ENCODE measurements around the gene FHOD1. TPM values are rescaled to one million over a fixed set of nuclear protein-coding genes. Genes with fewer than 3 reads are reported as not detected.

Gene FHOD1
- total RNA-seq, 5 donors from 2014 or later (not counting 1 experiment from before 2014, with no cell fraction given), result 31.0 to 92.5 (median 66.2) TPM

DNA sequence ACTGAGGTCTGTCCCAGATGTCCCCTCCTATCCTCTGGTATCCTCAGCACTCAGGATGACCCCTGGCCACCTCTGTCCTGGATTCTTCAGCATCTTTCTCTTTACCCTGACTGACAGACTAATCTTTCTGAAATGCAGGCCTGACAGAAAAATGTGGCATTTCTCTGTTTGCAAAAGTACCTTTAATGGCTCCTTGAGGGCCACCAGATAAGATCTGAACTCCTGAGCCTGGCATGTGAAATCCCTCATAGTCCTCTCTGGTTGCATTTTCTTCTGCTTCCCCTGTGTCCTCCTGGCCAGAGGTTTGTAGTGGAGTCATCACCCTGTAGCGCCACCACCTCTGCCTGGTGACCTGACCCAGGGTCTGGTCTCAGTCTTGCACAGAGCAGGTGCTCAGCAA lies 50.4 kb downstream of the FHOD1 start:
- DNase-seq (no peak), ATAC-seq (replicated peaks in 1 of 4) (no peak)
- H3K27ac ChIP-seq (ENCODE audit: low read length), result no peak overlapping the region
- Mint-ChIP-seq H3K4me1 (peaks cover 34 to 49% (median 36%) of the 10 kb centered on the region in 3 donors), H3K27me3 (no peaks in the 10 kb centered on the region), H3K9me3 (no peaks in the 10 kb centered on the region), H3K4me3 (peak overlapping the region in 1 of 3 donors; percentile 1), H3K27ac (peak overlapping the region in 1 of 2 donors; percentile 55), H3K36me3 (peaks cover 23% of the 10 kb centered on the region)
- H3K36me3 ChIP-seq (ENCODE audit: control insufficient read depth in 2 of 2, extremely low read depth in 1 of 2, insufficient read depth in 1 of 2, low read length in 1 of 2), result peaks cover 20 to 66% of the 10 kb centered on the region in 2 donors
- ChIA-PET CTCF (no interaction called here), POLR2A (interaction anchor here in 1 of 2 donors (0.7 kb wide), 1 partner anchor 259 kb away, joined by 4 read pairs; no protein-coding TSS in a partner anchor)
- peaks cover 0 to 49% of the 10 kb centered on the region in 2 experiments for H3K4me1 ChIP-seq (ENCODE audit: control insufficient read depth in 1 of 2, extremely low read depth in 1 of 2, insufficient read depth in 2 of 2, low read length in 2 of 2)
- H3K4me3 ChIP-seq (ENCODE audit: control insufficient read depth in 1 of 2, extremely low read depth in 1 of 2, low read length in 1 of 2), result no peak overlapping the region
- no peaks in the 10 kb centered on the region for H3K9me3 ChIP-seq
- 100% methylated on average over 1 of the region's 1 CpG for WGBS (ENCODE audit: insufficient coverage)
- H3K27me3 ChIP-seq (replicated peaks in 1 of 2; ENCODE audit: control insufficient read depth in 2 of 2, extremely low read depth in 1 of 2, insufficient read depth in 2 of 2, low read length in 1 of 2), result no peaks in the 10 kb centered on the region

DNA sequence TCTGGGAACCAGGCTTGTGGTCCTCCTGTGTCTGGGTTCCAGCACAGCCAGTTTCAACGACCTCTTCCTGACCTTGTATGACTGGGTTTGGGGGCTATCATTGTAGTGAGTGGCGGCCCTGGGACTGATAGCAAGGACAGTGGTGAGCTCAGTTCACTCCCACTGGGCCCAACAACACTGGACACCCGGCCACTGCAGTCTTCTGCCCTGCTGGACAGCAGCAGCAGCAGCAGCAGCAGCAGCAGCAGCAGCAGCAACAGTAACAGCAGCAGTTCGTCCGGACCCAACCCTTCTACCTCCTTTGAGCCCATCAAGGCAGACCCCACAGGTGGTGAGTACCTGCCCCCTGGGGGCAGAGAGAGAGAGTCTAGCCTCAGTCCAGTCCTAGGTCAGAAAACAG lies 51.6 kb downstream of the FHOD1 start:
- ChIA-PET CTCF (interaction anchor here in 1 of 2 donors (0.5 kb wide), 1 partner anchor 186 kb away, joined by 3 read pairs; no protein-coding TSS in a partner anchor), POLR2A (no interaction called here)
- ATAC-seq (replicated peaks in 1 of 4), result no peak
- no peaks in the 10 kb centered on the region for H3K27me3 Mint-ChIP-seq
- H3K4me1 Mint-ChIP-seq, result peaks cover 42 to 56% (median 43%) of the 10 kb centered on the region in 3 donors
- Histone ChIP-seq H3K36me3 (ENCODE audit: control insufficient read depth in 2 of 2, extremely low read depth in 1 of 2, insufficient read depth in 1 of 2, low read length in 1 of 2) (peaks cover 18 to 56% of the 10 kb centered on the region in 2 donors), H3K9me3 (no peaks in the 10 kb centered on the region), H3K4me1 (ENCODE audit: control insufficient read depth in 1 of 2, extremely low read depth in 1 of 2, insufficient read depth in 2 of 2, low read length in 2 of 2) (peaks cover 5 to 57% of the 10 kb centered on the region in 2 experiments), H3K27ac (ENCODE audit: low read length) (no peak overlapping the region), H3K27me3 (replicated peaks in 1 of 2; ENCODE audit: control insufficient read depth in 2 of 2, extremely low read depth in 1 of 2, insufficient read depth in 2 of 2, low read length in 1 of 2) (no peaks in the 10 kb centered on the region), H3K4me3 (ENCODE audit: control insufficient read depth in 1 of 2, extremely low read depth in 1 of 2, low read length in 1 of 2) (no peak overlapping the region)
- no peak for DNase-seq
- no peak overlapping the region for H3K27ac Mint-ChIP-seq
- WGBS (ENCODE audit: insufficient coverage), result 98% methylated on average over 4 of the region's 5 CpGs
- no peaks in the 10 kb centered on the region for H3K9me3 Mint-ChIP-seq
- H3K4me3 Mint-ChIP-seq, result no peak overlapping the region
- peaks cover 23% of the 10 kb centered on the region for H3K36me3 Mint-ChIP-seq

DNA sequence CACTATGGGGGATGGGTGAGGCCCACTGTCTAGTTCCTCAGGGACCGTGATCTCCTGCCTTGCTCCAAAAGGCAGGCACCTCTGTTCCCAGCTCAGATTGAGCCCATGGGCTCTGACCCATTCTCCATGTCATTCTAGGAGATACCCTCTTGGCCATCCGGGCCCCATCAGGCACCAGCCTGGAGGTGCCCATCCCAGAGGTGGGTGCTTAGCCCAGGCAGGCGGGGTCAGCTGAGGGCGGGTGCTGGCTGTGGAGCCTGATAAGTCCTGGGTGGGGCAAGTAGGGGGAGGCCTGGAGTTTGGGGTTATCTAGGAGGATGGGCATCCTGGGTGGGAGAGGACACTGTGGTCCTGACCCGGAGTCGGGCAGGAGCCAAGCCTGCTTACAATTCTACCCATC lies 53.0 kb downstream of the FHOD1 start:
- CTCF ChIA-PET, result interaction anchor here (0.7 kb wide), 2 partner anchors 21 to 141 kb away, joined by 3 to 5 read pairs; no protein-coding TSS in a partner anchor
- Histone ChIP-seq H3K9me3 (no peaks in the 10 kb centered on the region), H3K27me3 (replicated peaks in 1 of 2; ENCODE audit: control insufficient read depth in 2 of 2, extremely low read depth in 1 of 2, insufficient read depth in 2 of 2, low read length in 1 of 2) (peaks cover 0 to 5% of the 10 kb centered on the region in 2 experiments), H3K36me3 (ENCODE audit: control insufficient read depth in 2 of 2, extremely low read depth in 1 of 2, insufficient read depth in 1 of 2, low read length in 1 of 2) (peaks cover 18 to 49% of the 10 kb centered on the region in 2 donors), H3K4me1 (ENCODE audit: control insufficient read depth in 1 of 2, extremely low read depth in 1 of 2, insufficient read depth in 2 of 2, low read length in 2 of 2) (peaks cover 5 to 57% of the 10 kb centered on the region in 2 experiments), H3K4me3 (ENCODE audit: control insufficient read depth in 1 of 2, extremely low read depth in 1 of 2, low read length in 1 of 2) (no peak overlapping the region), H3K27ac (ENCODE audit: low read length) (no peak overlapping the region)
- Mint-ChIP-seq H3K4me3 (peak overlapping the region; percentile 39 to 91 (median 87)), H3K4me1 (peaks cover 42 to 56% (median 43%) of the 10 kb centered on the region in 3 donors), H3K27ac (peak overlapping the region in 1 of 2 donors; percentile 28), H3K27me3 (no peaks in the 10 kb centered on the region), H3K36me3 (peaks cover 23% of the 10 kb centered on the region), H3K9me3 (no peaks in the 10 kb centered on the region)
- POLR2A ChIA-PET, result interaction anchor here in 1 of 2 donors (0.6 kb wide), 1 partner anchor 312 kb away, joined by 3 read pairs; no protein-coding TSS in a partner anchor
- ATAC-seq (replicated peaks in 1 of 4) (no peak), DNase-seq (no peak)
- 100% methylated on average over 3 of the region's 6 CpGs for WGBS (ENCODE audit: insufficient coverage)

DNA sequence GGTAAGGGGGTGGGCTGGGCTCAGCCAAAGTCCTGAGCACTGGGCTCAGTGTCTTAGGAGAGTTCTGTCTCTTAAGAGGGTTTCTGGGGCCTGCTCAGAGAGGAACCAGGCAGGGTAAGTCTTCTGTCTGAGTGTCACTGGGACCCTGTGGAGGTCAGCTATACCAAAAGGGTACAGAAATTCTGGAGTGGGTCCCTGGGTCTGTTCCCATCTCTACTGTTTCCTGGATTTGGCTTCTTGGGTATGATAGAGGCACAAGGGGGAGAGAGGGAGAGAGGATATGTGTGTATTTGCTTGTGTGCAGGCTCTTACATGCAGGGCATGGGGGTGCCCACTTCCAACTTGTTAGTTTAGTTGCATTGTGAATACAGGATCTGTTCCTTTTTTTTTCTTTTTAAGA lies 53.7 kb downstream of the FHOD1 start:
- Histone ChIP-seq H3K4me1 (ENCODE audit: control insufficient read depth in 1 of 2, extremely low read depth in 1 of 2, insufficient read depth in 2 of 2, low read length in 2 of 2) (peaks cover 5 to 57% of the 10 kb centered on the region in 2 experiments), H3K27me3 (replicated peaks in 1 of 2; ENCODE audit: control insufficient read depth in 2 of 2, extremely low read depth in 1 of 2, insufficient read depth in 2 of 2, low read length in 1 of 2) (peaks cover 0 to 9% of the 10 kb centered on the region in 2 experiments), H3K27ac (ENCODE audit: low read length) (peak overlapping the region; percentile 74), H3K9me3 (no peaks in the 10 kb centered on the region), H3K4me3 (ENCODE audit: control insufficient read depth in 1 of 2, extremely low read depth in 1 of 2, low read length in 1 of 2) (peak overlapping the region in 1 of 2 donors; percentile 33), H3K36me3 (ENCODE audit: control insufficient read depth in 2 of 2, extremely low read depth in 1 of 2, insufficient read depth in 1 of 2, low read length in 1 of 2) (peaks cover 18 to 49% of the 10 kb centered on the region in 2 donors)
- H3K36me3 Mint-ChIP-seq, result peaks cover 23% of the 10 kb centered on the region
- H3K27ac Mint-ChIP-seq, result peak overlapping the region; percentile 67 to 79
- no peaks in the 10 kb centered on the region for H3K27me3 Mint-ChIP-seq
- ATAC-seq (replicated peaks in 1 of 4), result no peak
- H3K4me1 Mint-ChIP-seq, result peaks cover 42 to 56% (median 43%) of the 10 kb centered on the region in 3 donors
- H3K4me3 Mint-ChIP-seq, result peak overlapping the region; percentile 78 to 91 (median 87)
- ChIA-PET POLR2A (no interaction called here), CTCF (interaction anchor here (0.7 kb wide), 2 partner anchors 22 to 140 kb away, joined by 3 to 5 read pairs; no protein-coding TSS in a partner anchor)
- H3K9me3 Mint-ChIP-seq, result no peaks in the 10 kb centered on the region
- no peak for DNase-seq

DNA sequence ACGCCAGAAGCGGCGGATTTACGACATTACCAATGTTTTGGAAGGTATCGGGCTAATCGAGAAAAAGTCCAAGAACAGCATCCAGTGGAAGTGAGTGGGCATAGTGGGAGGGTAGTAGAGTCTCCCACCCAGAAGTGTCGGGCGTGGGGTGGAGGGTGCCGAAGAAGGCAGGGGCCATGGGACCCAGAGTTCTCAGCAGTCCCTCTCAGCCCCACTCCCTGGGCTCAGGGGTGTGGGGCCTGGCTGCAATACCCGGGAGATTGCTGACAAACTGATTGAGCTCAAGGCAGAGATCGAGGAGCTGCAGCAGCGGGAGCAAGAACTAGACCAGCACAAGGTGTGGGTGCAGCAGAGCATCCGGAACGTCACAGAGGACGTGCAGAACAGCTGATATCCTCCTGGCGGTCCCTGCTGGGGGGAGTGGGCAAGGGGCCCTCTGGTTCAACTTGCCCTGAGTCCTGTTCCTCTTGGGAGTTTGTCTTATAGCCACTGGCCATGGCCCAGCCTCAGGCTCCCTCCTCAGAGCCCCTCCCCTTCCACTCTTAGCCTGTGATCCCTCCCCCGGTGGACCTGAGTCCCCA lies 54.4 kb downstream of the FHOD1 start:
- peaks cover 23% of the 10 kb centered on the region for H3K36me3 Mint-ChIP-seq
- Histone ChIP-seq H3K4me1 (ENCODE audit: control insufficient read depth in 1 of 2, extremely low read depth in 1 of 2, insufficient read depth in 2 of 2, low read length in 2 of 2) (peaks cover 5 to 57% of the 10 kb centered on the region in 2 experiments), H3K27ac (ENCODE audit: low read length) (peak overlapping the region; percentile 74), H3K4me3 (ENCODE audit: control insufficient read depth in 1 of 2, extremely low read depth in 1 of 2, low read length in 1 of 2) (peak overlapping the region; percentile 88 to 98), H3K9me3 (no peaks in the 10 kb centered on the region), H3K36me3 (ENCODE audit: control insufficient read depth in 2 of 2, extremely low read depth in 1 of 2, insufficient read depth in 1 of 2, low read length in 1 of 2) (peaks cover 11 to 43% of the 10 kb centered on the region in 2 donors), H3K27me3 (replicated peaks in 1 of 2; ENCODE audit: control insufficient read depth in 2 of 2, extremely low read depth in 1 of 2, insufficient read depth in 2 of 2, low read length in 1 of 2) (peaks cover 0 to 11% of the 10 kb centered on the region in 2 experiments)
- peak overlapping the region; percentile 67 to 79 for H3K27ac Mint-ChIP-seq
- ATAC-seq (replicated peaks in 1 of 4), result no peak
- H3K4me1 Mint-ChIP-seq, result peaks cover 42 to 56% (median 43%) of the 10 kb centered on the region in 3 donors
- peak in 2 of 35 experiments; percentile 23 to 28 for DNase-seq
- WGBS (ENCODE audit: insufficient coverage), result 23% methylated on average over 13 of the region's 17 CpGs
- ChIA-PET CTCF (interaction anchor here (0.6 to 0.7 kb wide), 2 partner anchors 288 to 293 kb away, joined by 3 read pairs; partner anchors contain the start of gene ATP6V0D1 (in 1 of the 2)), POLR2A (no interaction called here)
- no peaks in the 10 kb centered on the region for H3K27me3 Mint-ChIP-seq
- no peaks in the 10 kb centered on the region for H3K9me3 Mint-ChIP-seq
- H3K4me3 Mint-ChIP-seq, result peak overlapping the region; percentile 78 to 91 (median 87)

DNA sequence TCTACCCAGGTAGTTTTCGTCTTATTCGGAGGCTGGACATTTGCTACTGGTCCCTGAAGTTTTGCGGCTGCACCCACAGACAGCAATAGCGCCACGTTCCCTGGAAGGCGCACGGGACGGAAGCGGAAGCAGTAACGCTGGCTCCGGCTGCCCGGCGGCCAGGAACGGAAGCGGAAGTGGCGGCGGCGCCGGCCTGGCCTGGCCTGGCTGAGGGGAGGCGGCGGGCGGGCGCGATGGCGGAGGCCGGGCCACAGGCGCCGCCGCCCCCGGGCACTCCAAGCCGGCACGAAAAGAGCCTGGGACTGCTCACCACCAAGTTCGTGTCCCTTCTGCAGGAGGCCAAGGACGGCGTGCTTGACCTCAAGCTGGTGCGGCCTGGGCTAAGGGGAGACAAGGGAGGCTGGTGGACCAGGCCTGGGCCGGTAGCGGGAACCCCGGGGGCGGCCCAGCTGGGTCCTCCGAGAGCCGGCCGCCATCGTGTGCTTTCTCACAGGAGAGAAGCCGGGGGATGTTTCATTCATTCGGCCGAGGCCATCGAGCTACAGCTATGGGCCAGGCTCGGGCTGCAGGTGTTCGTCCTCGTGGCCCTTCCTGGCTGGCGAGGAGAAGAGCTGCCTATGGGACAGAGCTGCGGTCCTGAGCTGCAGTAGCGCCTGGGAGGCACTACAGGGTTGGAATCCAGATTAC lies 55.1 kb downstream of the FHOD1 start, which contains the start of gene E2F4:
TSS of gene E2F4 (plus strand) at position 161 of the 687 bp plus-strand sequence. CDS start at position 234, 73 bp downstream.
- Histone ChIP-seq H3K9me3 (no peaks in the 10 kb centered on the region), H3K36me3 (ENCODE audit: control insufficient read depth in 2 of 2, extremely low read depth in 1 of 2, insufficient read depth in 1 of 2, low read length in 1 of 2) (peaks cover 8 to 35% of the 10 kb centered on the region in 2 donors), H3K27me3 (replicated peaks in 1 of 2; ENCODE audit: control insufficient read depth in 2 of 2, extremely low read depth in 1 of 2, insufficient read depth in 2 of 2, low read length in 1 of 2) (peaks cover 0 to 18% of the 10 kb centered on the region in 2 experiments), H3K4me3 (ENCODE audit: control insufficient read depth in 1 of 2, extremely low read depth in 1 of 2, low read length in 1 of 2) (peak within 1 kb of the TSS; percentile 88 to 98), H3K4me1 (ENCODE audit: control insufficient read depth in 1 of 2, extremely low read depth in 1 of 2, insufficient read depth in 2 of 2, low read length in 2 of 2) (peaks cover 5 to 52% of the 10 kb centered on the region in 2 experiments), H3K27ac (ENCODE audit: low read length) (peak within 1 kb of the TSS; percentile 74)
- H3K27me3 Mint-ChIP-seq, result no peaks in the 10 kb centered on the region
- ChIA-PET CTCF (interaction anchor here in 1 of 2 donors (0.7 kb wide), 1 partner anchor 289 kb away, joined by 3 read pairs; the partner anchor contains the start of gene ATP6V0D1), POLR2A (no interaction called here)
- H3K4me1 Mint-ChIP-seq, result peaks cover 42 to 53% (median 43%) of the 10 kb centered on the region in 3 donors
- peak within 1 kb of the TSS; percentile 78 to 91 (median 87) for H3K4me3 Mint-ChIP-seq
- peaks cover 18% of the 10 kb centered on the region for H3K36me3 Mint-ChIP-seq
- WGBS (ENCODE audit: insufficient coverage), result under 1% methylated on average over 54 of the region's 54 CpGs
- DNase-seq, result peak; percentile 68 to 93 (median 81)
- H3K9me3 Mint-ChIP-seq, result no peaks in the 10 kb centered on the region
- H3K27ac Mint-ChIP-seq, result peak within 1 kb of the TSS; percentile 79 to 81
- ATAC-seq (replicated peaks in 1 of 4), result peak; percentile 90 to 98 (median 97)
